ENCODE results near the gene GPR3. TPM values are rescaled to one million over a fixed set of nuclear protein-coding genes. Genes with fewer than 3 reads are reported as not detected.

The GPR3 gene
- total and polyA plus RNA-seq, 7 donors = 0.12 to 1.3 (median 0.42) TPM; not detected in 2

DNA sequence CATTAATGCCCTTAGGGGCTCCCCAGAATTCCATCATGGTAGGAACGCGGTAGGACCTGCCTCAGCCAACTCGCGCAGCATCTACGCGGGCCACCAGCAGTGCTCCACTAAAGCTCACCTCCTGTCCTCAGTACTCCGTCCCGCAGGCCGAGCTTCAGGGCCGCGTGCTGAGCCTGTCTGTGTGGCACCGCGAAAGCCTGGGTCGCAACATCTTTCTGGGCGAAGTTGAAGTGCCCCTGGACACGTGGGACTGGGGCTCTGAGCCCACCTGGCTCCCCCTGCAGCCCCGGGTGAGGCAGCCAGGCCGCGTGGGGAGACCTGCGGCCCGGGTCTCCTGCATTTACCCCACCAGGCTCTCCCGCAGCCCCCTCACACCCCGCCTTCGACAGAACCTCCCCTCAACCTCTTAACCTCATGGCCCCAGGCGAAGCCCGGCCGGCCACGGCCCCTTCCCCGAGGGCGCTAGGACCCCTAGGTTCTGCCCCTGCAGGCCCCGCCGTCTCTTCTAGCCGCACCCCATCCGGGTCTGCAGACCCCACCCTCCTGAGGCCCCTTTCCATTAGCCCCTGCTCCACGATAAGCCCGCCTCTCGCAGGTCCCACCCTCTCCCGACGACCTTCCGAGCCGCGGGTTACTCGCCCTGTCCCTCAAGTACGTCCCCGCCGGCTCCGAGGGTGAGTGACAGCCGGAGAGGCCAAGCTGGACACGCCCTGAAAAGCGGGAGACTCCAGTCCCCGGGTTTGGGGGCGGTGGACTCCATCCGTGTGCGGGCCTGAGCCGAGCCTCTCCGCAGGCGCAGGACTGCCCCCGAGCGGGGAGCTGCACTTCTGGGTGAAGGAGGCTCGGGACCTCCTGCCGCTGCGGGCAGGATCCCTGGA lies 41.5 kb upstream of the GPR3 start:
- Histone ChIP-seq H3K4me3 (peak overlapping the region; percentile 56), H3K4me1 (peaks cover 7% of the 10 kb centered on the region), H3K9me3 (no peaks in the 10 kb centered on the region), H3K36me3 (ENCODE audit: insufficient read depth in 1 of 2, low read depth in 1 of 2) (peaks cover 0 to 13% of the 10 kb centered on the region in 2 donors), H3K27ac (no peak overlapping the region), H3K27me3 (ENCODE audit: insufficient read depth in 3 of 3, low read length in 2 of 3) (peaks cover 0 to 27% (median 24%) of the 10 kb centered on the region in 3 donors)
- intact Hi-C loops (cut with DNase I) = no loop called here
- TF ChIP-seq, protein P1, sequence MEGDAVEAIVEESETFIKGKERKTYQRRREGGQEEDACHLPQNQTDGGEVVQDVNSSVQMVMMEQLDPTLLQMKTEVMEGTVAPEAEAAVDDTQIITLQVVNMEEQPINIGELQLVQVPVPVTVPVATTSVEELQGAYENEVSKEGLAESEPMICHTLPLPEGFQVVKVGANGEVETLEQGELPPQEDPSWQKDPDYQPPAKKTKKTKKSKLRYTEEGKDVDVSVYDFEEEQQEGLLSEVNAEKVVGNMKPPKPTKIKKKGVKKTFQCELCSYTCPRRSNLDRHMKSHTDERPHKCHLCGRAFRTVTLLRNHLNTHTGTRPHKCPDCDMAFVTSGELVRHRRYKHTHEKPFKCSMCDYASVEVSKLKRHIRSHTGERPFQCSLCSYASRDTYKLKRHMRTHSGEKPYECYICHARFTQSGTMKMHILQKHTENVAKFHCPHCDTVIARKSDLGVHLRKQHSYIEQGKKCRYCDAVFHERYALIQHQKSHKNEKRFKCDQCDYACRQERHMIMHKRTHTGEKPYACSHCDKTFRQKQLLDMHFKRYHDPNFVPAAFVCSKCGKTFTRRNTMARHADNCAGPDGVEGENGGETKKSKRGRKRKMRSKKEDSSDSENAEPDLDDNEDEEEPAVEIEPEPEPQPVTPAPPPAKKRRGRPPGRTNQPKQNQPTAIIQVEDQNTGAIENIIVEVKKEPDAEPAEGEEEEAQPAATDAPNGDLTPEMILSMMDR (IDR thresholded peaks at IDR 0.05) = no peak
- DNase-seq = peak; percentile 50 to 73
- ATAC-seq = peak; percentile 23 to 65 (median 42)
- WGBS, 3 donors = 18 to 20% (median 19%) methylated on average over 57 to 62 of the region's 62 CpGs

DNA sequence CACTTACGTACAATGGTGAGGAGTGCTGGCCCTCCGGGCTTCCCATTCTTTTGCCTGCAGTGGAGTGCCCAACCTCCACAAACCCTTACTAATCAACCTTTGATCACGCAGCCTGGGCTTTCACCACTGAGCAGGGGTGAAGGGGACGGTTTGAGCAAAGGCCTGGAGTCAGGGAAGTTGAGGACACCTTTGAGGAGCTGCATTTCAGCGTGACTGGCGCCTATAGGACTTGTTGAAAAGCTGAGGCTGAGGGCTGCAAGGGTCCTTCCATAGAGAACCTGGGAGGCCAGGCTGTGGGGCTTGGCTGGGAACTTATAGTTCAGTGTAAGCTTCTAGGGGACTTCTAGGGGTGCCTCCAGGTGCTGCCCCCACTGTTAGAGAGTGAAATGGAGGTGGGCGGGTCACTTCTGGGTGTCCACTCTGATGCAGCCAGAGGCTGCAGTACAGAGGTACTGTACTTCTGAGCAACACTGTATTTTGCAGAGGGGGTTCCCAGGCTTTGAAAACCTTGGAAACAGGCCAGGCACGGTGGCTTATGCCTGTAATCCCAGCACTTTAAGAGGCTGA lies 40.8 kb upstream of the GPR3 start:
- Histone ChIP-seq H3K27me3 (ENCODE audit: insufficient read depth in 3 of 3, low read length in 2 of 3) (peaks cover 0 to 27% (median 21%) of the 10 kb centered on the region in 3 donors), H3K27ac (no peak overlapping the region), H3K4me3 (no peak overlapping the region), H3K36me3 (ENCODE audit: insufficient read depth in 1 of 2, low read depth in 1 of 2) (peaks cover 0 to 20% of the 10 kb centered on the region in 2 donors), H3K4me1 (peaks cover 7% of the 10 kb centered on the region), H3K9me3 (no peaks in the 10 kb centered on the region)
- peak in 1 of 4 donors; percentile 1 for ATAC-seq
- WGBS, 3 donors = 49 to 57% (median 54%) methylated on average over 8 of the region's 8 CpGs
- TF ChIP-seq, protein P1 (IDR thresholded peaks at IDR 0.05) = no peak
- intact Hi-C loops (cut with DNase I) = no loop called here
- DNase-seq = no peak

DNA sequence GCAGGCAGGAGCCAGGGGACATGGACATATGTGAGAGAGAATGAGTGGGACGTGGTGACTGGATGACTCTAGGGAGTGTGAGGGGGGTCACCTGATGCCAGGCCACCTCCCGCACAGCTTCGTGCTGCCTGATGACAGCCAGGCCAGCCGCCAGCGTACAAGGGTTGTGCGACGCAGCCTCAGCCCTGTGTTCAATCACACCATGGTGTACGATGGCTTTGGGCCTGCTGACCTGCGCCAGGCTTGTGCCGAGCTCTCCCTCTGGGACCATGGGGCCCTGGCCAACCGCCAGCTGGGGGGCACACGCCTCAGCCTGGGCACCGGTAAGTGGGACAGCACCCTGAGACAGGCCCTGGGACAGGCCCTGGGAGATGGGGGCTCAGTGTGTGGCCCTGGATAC lies 39.3 kb upstream of the GPR3 start:
- no peaks in the 10 kb centered on the region for H3K9me3 ChIP-seq
- intact Hi-C loops (cut with DNase I) = no loop called here
- peaks cover 0 to 27% (median 14%) of the 10 kb centered on the region in 3 donors for H3K27me3 ChIP-seq (ENCODE audit: insufficient read depth in 3 of 3, low read length in 2 of 3)
- ATAC-seq (no peak), DNase-seq (no peak)
- H3K27ac ChIP-seq = no peak overlapping the region
- H3K4me1 ChIP-seq = peaks cover 7% of the 10 kb centered on the region
- H3K4me3 ChIP-seq = no peak overlapping the region
- 87 to 92% (median 92%) methylated on average over 13 of the region's 13 CpGs for WGBS, 3 donors
- TF ChIP-seq, protein P1 (IDR thresholded peaks at IDR 0.05) = no peak
- H3K36me3 ChIP-seq (ENCODE audit: insufficient read depth in 1 of 2, low read depth in 1 of 2) = peaks cover 0 to 33% of the 10 kb centered on the region in 2 donors

DNA sequence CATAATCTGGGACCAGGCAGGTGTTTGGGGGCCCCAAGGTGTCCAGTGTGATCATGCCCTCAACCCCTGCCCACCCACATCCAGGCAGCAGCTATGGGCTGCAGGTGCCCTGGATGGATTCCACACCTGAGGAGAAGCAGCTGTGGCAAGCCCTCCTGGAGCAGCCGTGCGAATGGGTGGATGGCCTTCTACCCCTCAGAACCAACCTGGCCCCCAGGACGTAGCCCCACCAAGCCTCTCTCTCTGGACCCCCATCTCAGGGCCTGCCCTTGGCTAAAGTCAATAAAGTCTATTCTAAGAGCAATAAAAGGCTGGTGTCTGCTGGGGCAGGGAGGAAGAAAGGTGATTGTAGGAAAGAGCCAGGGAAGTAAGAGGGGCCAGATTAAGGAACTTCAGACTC lies 38.8 kb upstream of the GPR3 start:
- peaks cover 0 to 38% of the 10 kb centered on the region in 2 donors for H3K36me3 ChIP-seq (ENCODE audit: insufficient read depth in 1 of 2, low read depth in 1 of 2)
- peaks cover 7% of the 10 kb centered on the region for H3K4me1 ChIP-seq
- 79 to 88% (median 84%) methylated on average over 3 of the region's 3 CpGs for WGBS, 3 donors
- ATAC-seq (no peak), DNase-seq (no peak)
- peaks cover 0 to 27% (median 14%) of the 10 kb centered on the region in 3 donors for H3K27me3 ChIP-seq (ENCODE audit: insufficient read depth in 3 of 3, low read length in 2 of 3)
- no peak overlapping the region for H3K27ac ChIP-seq
- H3K4me3 ChIP-seq = no peak overlapping the region
- H3K9me3 ChIP-seq = no peaks in the 10 kb centered on the region
- intact Hi-C loops (cut with DNase I) = no loop called here
- TF ChIP-seq, protein P1 (IDR thresholded peaks at IDR 0.05) = no peak

Data from psoas muscle (tissue), 8 donors.